ENCODE results near the gene RPS15.

The RPS15 gene

GRCh38 chr19:1411255-1412191, 26.7 kb upstream of the RPS15 start:
- Histone ChIP-seq H3K9me3 (no peaks in the 10 kb centered on the region), H3K27me3 (no peaks in the 10 kb centered on the region), H3K4me1 (ENCODE audit: control insufficient read depth in 1 of 2, insufficient read depth in 1 of 2, low read depth in 1 of 2, low read length in 1 of 2) (peaks cover 35 to 40% of the 10 kb centered on the region in 2 experiments), H3K27ac (no peak overlapping the region), H3K4me3 (ENCODE audit: low read depth in 1 of 2, low read length in 1 of 2) (no peak overlapping the region), H3K36me3 (peaks cover 13% of the 10 kb centered on the region)
- TF ChIP-seq, protein P1, sequence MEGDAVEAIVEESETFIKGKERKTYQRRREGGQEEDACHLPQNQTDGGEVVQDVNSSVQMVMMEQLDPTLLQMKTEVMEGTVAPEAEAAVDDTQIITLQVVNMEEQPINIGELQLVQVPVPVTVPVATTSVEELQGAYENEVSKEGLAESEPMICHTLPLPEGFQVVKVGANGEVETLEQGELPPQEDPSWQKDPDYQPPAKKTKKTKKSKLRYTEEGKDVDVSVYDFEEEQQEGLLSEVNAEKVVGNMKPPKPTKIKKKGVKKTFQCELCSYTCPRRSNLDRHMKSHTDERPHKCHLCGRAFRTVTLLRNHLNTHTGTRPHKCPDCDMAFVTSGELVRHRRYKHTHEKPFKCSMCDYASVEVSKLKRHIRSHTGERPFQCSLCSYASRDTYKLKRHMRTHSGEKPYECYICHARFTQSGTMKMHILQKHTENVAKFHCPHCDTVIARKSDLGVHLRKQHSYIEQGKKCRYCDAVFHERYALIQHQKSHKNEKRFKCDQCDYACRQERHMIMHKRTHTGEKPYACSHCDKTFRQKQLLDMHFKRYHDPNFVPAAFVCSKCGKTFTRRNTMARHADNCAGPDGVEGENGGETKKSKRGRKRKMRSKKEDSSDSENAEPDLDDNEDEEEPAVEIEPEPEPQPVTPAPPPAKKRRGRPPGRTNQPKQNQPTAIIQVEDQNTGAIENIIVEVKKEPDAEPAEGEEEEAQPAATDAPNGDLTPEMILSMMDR (IDR thresholded peaks at IDR 0.05), result no peak

DNA sequence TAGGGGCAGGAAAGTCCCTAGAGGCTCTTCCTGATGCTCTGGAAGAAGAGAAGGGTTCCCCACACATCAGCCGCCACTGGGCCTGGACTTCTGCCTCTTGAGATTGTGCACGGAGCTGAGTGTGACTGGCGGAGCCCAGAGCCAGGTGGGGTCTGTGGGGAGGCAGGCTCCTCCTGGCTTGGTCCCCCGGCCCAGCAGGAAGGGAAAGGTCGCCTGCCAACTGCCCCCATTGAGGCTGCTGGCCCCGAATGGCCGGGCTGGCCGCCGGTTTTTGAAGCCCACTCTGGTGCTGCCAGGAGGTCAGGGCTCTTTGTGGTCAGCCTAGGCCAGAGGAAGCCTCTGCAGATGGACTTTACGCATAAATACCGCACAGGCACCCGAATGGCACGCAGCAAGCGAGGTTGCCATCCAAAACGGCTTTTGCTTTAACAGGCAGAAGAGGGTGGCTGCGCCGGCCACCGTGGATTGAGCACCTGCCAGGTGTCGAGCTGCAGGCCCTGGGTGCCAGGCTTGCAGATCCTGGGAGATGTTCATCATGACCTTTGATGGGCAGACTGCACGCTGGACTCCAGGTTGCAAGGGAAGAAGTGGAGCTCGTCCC, 25.8 kb upstream of the RPS15 start:
- Histone ChIP-seq H3K36me3 (peaks cover 16% of the 10 kb centered on the region), H3K27me3 (no peaks in the 10 kb centered on the region), H3K4me1 (ENCODE audit: control insufficient read depth in 1 of 2, insufficient read depth in 1 of 2, low read depth in 1 of 2, low read length in 1 of 2) (peaks cover 29 to 35% of the 10 kb centered on the region in 2 experiments), H3K9me3 (no peaks in the 10 kb centered on the region), H3K27ac (no peak overlapping the region), H3K4me3 (ENCODE audit: low read depth in 1 of 2, low read length in 1 of 2) (no peak overlapping the region)
- TF ChIP-seq, protein P1 (IDR thresholded peaks at IDR 0.05), result no peak

DNA sequence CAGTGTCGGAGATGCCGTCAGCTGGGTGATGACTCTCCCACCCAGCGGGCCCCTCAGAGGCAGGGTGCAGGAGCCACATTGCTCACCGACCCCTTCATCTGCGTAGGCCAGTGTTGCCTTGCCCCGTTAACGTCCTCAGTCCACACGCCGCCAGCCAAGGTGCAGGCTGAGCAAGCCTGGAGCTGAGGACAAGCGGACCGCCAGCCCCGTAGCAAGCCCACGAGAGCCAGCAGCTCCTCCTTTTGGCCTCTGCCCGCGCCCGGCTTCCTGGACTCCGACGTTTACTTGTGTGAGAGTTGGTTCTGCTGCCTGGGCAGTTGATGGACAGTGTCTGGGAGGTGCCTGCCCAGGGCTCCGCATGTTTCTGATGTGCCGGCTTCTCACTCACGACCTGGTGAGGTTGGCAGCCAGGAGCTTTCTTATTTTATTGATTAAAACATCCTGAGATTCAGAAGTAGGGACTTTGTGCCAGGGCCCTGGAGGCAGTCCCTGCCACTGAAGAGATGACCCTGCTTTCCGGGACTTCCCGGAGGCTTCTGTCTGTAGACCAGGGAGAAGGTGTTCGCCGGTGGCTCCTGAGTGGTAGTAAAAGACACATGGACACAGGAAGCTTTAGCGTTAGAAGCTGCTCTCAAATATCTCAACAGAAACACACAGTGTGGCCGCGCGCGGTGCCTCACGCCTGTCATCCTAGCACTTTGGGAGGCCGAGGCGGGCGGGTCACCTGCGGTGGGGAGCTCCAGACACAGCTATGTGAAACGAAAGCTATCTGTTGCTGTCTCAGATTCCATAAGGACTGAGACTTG, 25.0 kb upstream of the RPS15 start:
- Histone ChIP-seq H3K4me3 (ENCODE audit: low read depth in 1 of 2, low read length in 1 of 2) (no peak overlapping the region), H3K36me3 (peaks cover 24% of the 10 kb centered on the region), H3K27ac (peak overlapping the region; percentile 25), H3K9me3 (no peaks in the 10 kb centered on the region), H3K27me3 (no peaks in the 10 kb centered on the region), H3K4me1 (ENCODE audit: control insufficient read depth in 1 of 2, insufficient read depth in 1 of 2, low read depth in 1 of 2, low read length in 1 of 2) (peaks cover 25 to 32% of the 10 kb centered on the region in 2 experiments)
- TF ChIP-seq, protein P1 (IDR thresholded peaks at IDR 0.05), result no peak

GRCh38 chr19:1416014-1416841, 22.0 kb upstream of the RPS15 start:
- TF ChIP-seq, protein P1 (IDR thresholded peaks at IDR 0.05), result no peak
- no peaks in the 10 kb centered on the region for H3K9me3 ChIP-seq
- peaks cover 51% of the 10 kb centered on the region for H3K36me3 ChIP-seq
- H3K27ac ChIP-seq, result peak overlapping the region; percentile 53
- H3K4me3 ChIP-seq (ENCODE audit: low read depth in 1 of 2, low read length in 1 of 2), result no peak overlapping the region
- H3K4me1 ChIP-seq (ENCODE audit: control insufficient read depth in 1 of 2, insufficient read depth in 1 of 2, low read depth in 1 of 2, low read length in 1 of 2), result peaks cover 8 to 10% of the 10 kb centered on the region in 2 experiments
- H3K27me3 ChIP-seq, result no peaks in the 10 kb centered on the region

GRCh38 chr19:1417145-1417544, 21.1 kb upstream of the RPS15 start:
- H3K4me1 ChIP-seq (ENCODE audit: control insufficient read depth in 1 of 2, insufficient read depth in 1 of 2, low read depth in 1 of 2, low read length in 1 of 2), result peaks cover 8 to 10% of the 10 kb centered on the region in 2 experiments
- H3K9me3 ChIP-seq, result no peaks in the 10 kb centered on the region
- TF ChIP-seq, protein P1 (IDR thresholded peaks at IDR 0.05), result no peak
- H3K4me3 ChIP-seq (ENCODE audit: low read depth in 1 of 2, low read length in 1 of 2), result no peak overlapping the region
- peaks cover 60% of the 10 kb centered on the region for H3K36me3 ChIP-seq
- no peaks in the 10 kb centered on the region for H3K27me3 ChIP-seq
- H3K27ac ChIP-seq, result no peak overlapping the region

Data from neutrophil (primary cell).